ENCODE measurements around the gene HEYL. TPM values are rescaled to one million over a fixed set of nuclear protein-coding genes. Genes with fewer than 3 reads are reported as not detected.

Gene HEYL
- polyA plus RNA-seq, 1 donor: 50.6 TPM

DNA sequence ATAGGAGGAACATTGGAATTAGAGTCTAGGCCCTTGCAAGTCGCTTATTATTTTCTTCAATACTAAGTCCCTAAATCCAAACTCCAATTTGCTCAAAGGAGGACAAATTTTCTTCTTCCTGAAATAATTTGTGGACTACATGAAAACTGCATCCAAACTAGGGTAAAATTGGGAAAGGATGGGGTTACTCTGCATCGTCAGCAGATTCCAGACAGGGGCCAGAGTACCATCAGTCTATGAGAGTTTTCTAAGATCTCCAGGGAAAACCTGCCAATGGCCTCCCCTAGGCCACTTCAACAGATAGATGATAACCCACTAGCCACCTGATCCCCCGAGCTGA lies 508 bp downstream of the HEYL start:
- DNase-seq (ENCODE audit: low read depth): no peak

DNA sequence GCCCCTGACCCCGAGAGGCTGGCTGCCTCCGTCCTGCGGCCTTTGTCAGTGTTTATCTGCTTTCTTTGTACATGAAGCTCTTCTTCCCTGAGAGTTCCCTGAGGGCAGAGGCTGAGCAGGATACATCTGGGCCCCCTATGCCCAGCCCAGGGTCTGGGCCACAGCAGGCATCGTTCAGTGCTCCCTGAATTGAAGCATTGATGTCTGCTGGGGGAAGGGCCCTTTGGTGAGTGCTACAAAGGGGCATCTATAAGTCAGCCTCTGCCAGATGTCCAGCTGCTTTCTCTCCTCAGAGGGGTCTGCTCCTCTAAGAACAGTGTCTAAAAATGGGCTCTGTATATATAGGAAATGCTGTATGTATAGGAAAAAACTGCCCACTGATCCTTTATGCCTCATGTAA lies 2.1 kb downstream of the HEYL start:
- no peak for DNase-seq (ENCODE audit: low read depth)

DNA sequence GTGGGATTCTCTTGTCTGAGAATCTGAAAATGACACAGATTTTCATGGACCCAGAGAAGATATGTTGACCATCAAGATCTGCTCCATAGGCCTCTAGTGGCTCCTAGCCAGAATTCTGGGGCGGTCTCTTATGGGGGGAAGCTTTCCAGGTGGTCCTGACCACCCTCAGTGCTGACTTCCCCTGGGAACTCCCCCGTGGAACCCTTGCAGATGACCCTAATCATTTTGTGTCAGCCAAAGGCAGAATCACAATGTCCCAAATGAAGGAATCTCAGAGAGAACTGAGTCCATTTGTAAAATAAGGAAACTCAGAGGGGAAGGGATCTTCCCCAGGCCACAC lies 3.6 kb downstream of the HEYL start:
- DNase-seq (ENCODE audit: low read depth): no peak

DNA sequence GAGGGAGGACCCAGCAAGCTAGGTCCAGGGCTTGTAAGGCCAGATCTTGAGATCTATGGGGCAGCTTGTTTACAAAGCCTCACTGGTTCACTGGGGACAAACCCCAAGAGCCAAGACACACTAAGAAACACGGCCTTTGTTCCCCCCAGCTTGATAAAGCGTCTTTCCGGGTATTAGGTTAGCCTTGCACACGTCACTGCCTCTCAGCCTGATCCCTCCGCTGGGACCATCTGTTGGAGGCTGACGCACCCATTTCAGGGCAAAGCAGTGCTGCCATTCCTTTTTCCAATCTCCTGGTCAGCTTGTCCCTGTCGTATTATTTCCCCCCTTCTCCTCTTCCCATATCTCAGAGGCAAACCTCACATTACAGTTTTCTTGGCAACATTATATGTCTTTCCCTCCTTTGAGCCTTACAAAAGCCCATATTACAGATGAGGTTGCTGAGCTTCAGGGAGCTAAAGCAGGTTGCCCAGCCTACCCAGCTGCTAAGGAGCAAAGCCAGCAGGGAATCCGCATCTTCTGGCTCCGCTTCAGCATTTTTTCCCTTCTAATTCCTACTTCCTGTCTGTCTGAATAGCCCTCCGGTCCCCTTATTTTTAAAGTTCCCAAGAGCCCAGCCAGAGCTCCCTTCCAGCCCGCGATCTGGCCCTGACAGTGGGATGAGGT lies 4.1 kb downstream of the HEYL start:
- DNase-seq (ENCODE audit: low read depth): no peak

DNA sequence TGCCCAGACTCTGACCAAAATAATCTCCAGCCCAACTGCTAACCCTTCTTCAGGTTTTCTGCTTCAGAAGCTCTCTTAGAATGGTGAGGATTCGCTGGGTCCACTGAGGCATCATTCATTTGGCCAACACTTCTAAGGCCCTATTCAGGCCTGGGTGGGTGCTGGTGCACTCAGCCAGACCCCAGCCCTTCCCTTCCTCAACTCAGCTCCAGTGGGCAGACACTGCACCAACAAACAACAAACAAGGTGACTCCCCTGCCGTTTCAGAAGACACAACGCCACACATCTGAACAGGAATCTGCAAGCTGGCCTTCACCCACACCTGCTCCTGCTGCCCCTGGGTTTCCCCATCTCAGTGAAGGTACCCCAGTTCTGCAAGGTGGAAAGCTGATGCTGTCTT lies 6.0 kb downstream of the HEYL start:
- no peak for DNase-seq (ENCODE audit: low read depth)

DNA sequence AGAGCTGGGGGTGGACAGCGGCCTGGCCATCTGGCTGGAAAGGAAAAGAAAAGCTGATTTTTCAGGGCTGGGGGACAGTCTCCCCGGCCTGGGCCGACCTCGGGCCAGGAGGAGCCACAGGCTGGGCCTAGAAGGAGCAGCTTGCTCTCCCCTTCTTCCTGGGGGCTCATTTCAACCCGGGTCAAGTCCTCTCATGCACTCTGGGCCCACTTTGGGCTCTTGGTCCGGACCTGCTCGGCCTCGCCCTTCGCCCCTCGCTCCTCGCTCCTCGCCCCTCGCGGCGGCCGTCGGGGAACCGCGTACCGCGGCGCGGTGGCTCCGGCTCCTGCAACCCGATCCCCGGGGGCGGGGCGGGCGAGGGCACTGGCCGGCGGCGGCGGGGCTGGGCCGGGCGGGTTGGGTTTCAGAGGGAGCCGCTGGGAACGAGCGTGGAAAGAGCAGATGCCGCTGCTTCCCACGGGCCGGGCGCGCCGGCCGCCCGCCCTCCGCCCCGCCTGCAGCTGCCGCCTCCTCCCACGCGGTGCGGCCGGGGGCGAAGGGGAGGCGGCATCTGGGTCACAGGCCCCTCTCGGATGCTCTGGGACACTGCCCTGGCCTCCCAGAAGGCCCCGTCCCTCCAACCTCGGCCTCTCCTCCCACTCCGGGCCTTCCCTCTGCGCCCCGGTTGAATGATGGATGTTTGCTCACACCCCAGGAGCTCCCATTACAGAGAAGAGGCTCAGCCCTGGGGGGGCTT lies 6.6 kb downstream of the HEYL start:
- DNase-seq (ENCODE audit: low read depth): no peak

DNA sequence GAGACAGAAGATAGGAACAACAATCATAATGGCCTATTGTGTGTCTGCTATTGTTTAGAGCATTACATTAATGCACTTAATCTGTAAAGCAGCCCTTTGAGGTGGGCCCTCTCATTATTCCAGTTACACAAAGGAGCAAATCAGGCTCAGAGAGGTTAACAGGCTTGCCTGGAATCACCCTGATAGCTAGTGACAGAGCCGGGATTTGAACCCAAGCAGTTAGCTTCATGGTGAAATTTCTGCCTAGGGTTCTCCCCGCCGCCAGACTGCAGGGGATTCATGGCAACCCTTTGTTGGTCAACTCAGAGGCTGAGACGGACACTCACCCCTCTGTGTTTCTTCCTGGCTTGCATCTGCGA lies 7.1 kb downstream of the HEYL start:
- no peak for DNase-seq (ENCODE audit: low read depth)

DNA sequence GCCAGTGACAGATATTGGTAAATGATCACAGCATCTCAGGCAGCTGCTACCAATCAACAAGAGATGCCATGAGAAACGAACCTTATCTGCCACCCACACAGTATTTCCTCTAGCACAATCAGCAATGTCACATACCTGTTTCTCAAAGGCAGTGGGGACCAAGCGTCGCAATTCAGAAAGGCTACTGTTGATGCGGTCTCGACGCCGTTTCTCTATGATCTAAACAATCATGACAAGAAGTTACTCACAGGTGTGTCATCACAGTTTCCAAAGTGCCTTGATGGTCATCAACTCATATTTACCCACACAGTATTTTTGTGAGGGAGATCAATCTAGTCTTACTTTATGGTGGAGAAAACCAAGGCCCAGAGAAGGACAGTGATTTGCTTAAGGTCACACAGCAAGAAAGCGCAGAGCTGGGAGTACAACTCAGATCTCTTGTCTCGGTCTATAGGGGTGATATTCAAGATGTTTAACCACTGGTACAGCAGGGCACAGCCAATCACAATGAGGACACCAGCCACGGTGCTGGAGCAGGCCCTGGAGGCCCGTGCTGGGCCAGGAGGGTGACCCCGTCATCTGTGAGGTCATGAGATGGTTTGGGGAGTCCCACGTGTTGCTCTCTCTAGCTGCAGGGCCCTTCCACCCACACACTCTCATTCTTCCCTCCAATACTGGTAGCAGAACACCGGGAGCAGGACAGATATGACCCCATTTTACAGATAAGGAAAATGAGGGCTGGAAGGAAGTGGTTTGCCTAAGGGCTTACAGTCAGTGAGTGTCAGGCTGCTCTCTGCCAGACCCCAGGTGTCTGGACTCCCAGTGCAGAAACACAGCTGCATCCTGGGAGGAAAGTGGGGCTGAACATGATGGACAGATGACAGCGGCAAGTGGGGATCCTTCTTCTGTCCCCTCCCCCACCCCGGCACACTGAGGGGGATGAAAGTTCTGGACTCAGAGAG lies 7.8 kb downstream of the HEYL start:
- no peak for DNase-seq (ENCODE audit: low read depth)

DNA sequence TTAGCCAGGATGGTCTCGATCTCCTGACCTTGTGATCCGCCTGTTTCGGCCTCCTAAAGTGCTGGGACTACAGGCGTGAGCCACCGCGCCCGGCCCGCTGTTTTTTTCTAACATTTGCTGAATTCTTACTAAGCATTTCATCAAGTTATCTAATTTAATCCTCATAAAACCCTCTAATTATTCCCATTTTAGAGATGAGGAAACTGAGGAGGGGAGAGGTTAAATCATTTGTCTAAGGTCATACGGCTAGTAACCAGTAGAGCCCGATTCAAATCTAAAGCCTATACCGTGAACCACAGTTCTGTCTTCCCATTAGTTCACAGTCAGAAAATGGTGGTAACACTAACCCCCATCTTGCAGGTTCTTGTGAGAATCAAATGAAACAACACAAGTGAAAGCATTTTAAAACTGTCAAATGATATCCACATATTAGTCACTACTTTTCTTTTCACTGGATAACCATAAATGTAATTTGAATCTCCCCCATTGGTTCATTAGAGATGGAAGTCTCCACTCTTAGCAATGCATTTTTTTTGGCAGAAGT lies 10.6 kb downstream of the HEYL start:
- no peak for DNase-seq (ENCODE audit: low read depth)

DNA sequence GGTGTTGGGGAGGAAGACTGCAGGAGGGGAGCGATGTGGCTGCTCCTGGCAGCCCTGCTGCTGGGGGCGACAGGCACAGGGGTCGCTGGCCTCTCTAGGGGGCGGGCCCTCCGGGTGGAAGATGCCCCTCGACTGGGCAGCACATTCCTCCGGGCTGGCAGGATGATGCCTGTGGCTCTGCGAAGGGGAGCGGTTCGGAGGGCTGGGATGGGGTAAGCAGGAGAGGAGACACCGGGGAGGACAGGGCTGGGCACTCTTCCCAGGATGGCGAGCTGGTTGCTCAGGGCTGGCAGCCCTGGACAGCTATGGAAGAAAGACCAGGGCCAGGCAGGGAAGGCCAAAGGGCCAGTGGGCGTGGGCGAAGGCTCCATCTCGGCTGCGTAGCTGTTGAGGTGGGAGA lies 12.8 kb downstream of the HEYL start:
- DNase-seq (ENCODE audit: low read depth): no peak

DNA sequence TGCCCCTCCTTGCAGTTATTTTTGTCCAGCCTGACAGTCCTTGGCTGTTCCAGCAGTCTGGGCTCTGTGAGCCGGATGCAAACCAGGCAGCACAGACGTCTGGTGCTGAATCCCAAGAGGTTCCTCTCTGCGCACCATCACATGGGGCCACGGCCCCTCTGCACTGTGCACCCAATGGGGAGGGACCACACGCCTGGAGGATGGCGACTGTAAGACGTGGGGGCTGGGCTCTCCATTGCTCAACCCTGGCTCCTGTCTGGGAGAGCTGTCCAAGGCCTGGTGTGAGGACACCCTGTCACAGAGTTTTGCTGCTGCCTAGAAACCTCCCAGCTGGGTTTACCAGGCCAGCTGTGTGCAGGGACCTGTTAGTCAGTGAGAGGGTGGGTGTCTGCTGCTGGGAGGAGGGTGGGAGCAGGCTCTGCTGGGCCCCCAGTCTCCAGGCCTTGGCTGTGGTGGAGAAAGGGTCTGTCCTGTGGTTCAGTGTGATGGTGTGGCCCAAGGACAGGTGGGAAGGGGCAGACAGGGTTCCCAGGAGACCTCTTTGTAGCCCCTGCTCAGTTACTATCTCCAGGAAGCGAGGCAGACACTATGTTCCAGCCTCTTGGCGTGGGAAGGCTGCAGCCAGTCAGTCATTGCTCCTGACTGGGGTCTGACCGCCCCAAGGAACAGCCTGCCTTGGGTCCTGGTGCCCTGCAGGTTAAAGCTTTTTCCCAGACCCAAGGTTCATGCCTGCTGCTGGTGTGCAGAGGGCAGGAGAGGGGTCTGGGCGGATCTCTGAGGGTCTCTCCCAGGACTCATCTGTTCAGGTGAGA lies 13.8 kb downstream of the HEYL start:
- no peak for DNase-seq (ENCODE audit: low read depth)

DNA sequence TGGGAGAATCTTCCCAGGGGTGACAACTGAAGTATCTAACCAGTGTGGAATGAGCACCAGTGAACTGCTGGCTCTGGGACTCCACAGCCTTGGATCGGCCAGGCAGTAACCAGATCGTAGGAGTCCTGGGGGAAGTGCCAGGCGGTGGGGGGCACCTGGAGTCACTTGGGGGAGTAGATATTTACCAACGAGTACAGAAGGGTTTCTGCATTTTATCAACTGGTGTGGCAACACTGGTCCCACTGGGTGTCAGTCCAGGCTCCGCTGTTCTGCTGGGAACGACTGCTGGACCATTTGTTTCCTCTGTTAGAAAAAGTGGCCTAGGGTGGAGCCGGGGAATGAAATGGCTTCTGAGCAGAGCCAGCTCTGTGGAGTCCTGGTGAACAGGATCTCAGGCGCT lies 14.4 kb downstream of the HEYL start:
- DNase-seq (ENCODE audit: low read depth): no peak

DNA sequence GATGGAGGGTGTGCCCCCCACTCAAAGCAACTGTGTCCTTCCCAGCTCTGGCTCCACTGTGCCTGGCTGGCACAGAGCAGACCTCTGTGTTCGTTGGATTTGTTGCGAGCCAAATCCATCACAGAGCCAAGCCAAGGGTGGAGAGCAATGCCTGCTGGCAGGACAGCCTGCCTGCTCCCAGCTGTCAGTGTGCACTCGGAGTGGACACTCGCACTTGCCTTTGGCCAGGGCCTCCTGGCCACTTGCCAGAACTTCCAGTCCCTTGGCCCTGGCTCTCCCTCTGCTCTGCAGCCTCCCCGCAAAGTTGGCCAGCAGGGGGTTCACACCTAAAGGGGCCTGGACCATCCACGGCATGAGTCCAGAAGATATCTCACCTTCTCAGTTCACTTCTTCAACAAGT lies 16.4 kb downstream of the HEYL start:
- no peak for DNase-seq (ENCODE audit: low read depth)

DNA sequence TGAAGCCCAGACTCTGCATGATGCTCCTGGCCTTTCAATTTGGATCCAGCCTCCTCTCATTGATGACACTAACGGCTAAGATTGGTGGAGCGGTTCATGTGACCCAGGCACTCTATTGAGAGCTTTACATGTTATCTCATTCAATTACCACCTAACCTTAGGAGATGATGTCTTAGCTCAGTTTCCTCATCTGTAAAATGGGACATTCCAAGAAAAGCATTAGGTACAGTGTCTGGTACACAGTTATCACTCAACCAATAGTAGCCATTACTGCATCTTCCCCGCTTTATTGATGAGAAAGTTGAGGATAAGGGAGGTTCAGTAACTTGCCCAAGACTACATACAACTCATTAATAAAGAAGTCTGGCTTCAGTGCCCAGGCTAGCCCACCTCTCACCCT lies 17.0 kb downstream of the HEYL start:
- no peak for DNase-seq (ENCODE audit: low read depth)

DNA sequence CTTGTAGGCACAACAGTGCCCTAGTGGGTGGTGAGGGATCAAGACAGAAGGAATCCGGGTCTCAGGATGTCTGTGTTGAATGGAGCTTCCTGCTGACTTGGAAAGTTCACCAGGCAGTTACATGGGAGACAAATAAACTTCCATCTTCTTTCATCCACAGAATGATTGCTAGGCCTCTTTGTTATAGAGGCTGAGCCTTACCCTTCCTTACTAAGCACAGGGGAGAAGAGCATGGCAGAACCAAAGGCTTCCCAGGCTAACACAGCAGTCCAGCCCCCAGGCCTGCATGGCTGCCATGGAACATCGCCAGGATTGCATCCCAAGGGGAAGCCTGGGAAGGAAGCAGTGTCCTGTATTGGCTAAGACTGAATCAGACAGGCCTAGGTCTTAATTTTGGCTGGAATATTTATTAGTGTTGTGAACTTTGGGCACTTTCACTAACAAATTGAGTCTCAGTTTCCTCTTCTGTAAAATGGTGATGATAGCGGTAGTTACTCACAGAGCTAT lies 18.7 kb downstream of the HEYL start:
- no peak for DNase-seq (ENCODE audit: low read depth)

DNA sequence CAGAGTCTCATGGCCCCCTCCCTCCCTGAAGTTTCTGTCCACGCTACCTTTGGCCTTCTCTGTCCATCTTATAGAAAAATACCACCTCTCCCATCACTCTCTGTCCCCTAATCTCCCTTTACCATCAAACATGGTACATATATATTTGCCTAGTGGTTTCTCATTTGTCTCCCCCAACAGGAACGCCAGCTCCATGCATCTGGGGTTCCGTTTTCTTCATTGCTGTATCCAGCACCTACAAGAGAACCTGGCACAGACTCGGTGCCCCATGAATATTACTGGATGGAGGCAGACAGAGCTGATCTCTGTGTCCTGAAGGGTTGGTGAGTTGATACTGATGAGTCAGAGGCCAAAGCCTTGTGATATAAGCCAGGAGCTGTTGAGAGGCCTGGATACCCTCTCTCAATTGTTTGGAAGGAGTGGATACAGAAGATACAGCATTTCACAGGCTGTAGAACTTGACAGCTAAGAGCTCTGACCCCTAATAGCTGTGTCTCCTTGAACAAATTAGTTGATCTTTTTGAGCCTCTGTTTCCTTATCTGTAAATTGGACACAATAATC lies 21.9 kb downstream of the HEYL start:
- no peak for DNase-seq (ENCODE audit: low read depth)

DNA sequence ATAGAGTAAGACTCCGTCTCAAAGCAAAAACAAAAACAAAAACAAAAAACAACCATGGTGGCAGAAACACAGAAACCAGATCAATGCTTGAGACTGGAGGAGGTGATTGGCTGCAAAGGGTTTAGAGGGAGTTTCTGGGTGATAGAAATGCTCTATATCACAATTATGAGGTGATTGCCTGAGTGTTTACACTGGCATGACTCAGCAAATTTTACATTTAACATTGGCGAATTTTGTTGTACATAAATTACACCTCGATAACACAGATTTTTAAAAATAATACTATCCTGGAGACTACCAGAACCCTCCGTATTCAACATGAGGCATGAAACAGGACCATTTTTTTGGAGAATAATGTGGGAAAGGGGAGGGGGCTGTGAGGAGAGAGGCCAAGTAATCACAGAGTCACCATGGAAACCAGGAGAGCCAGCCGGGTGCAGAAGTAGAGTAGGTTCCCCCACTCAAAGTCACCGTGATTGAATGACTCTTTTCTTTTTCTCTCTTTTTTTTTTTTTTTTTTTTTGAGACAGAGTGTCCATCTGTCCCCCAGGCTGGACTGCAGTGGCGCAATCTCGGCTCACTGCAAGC lies 24.3 kb downstream of the HEYL start:
- DNase-seq (ENCODE audit: low read depth): no peak

DNA sequence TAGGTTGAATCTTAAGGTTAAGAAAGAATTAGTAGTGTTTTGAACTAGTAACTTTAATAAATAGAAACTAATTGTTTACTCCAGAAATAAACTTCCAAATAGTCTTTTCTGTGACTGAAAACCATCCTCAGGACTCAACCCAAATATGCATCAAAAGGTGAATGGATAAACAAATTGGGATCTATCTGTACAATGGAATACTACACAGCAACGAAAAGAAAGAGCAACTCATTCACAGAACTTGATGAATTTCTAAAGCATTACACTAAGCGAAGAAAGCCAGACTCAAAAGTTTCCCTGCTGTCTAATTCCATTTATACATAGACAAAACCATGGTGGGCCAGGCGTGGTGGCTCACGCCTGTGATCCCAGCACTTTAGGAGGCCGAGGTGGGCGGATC lies 25.0 kb downstream of the HEYL start:
- no peak for DNase-seq (ENCODE audit: low read depth)

DNA sequence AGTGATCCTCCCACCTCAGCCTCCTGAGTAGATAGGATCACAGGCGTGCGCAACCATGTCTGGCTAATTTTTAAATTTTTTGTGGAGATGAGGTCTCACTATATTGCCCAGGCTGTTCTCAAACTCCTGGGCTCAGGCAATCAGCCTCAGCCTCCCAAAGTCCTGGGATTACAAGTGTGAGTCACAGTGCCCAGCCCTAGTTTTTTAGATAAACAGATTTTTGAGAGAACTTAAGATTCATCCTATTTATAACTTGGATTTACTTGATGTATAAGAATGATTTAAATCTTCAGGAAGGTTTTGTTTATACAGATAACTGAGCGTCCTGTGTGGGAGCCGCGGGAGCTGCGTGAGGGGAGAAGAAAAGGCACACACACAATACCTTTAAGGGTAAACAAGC lies 26.2 kb downstream of the HEYL start:
- no peak for DNase-seq (ENCODE audit: low read depth)

DNA sequence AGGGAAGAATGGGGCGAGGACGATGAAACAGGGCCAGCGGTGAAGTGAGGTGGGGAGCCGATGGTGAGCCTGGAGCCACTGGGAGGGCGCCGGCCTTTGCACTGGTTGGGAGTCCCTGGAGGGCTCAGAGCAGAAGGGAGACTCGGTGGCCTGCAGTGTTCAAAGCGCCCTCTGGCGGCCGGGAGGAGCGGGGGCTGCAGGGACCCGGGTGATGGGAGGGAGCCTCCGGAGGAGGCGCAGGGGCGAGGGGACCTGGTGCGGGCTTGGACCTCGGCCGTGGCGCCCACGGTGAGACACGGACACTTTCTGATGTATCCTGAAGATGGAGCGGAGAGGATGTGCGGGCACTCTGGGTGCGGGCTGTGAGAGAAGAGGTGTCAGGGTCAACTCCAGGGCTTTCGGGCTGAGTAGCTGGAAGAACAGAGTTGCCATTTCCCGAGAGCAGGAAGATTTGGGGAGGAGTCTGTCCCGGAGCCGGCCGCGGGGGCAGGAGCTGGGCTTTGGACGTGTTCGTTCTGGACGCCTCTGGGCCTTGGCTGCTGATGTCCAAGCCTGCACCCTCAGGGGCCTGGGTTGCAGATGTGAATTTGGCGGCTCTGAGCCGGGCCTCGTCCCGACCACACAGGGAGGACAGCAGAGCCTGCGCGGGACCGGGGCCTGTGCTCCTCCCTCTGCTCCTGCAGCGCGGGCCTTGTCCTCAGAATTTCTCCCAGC lies 29.7 kb downstream of the HEYL start:
- no peak for DNase-seq (ENCODE audit: low read depth)

All from forelimb muscle (tissue), 1 donor.